Right renal cortex interstitium (tissue), 3 donors: ENCODE measurements around the gene SBK2. TPM values are rescaled to one million over a fixed set of nuclear protein-coding genes. Genes with fewer than 3 reads are reported as not detected.

Experiments used
- polyA plus RNA-seq, 3 donors: library from polyadenylated mRNA; unstranded; fragments of 120-200 nt; gene quantifications; one replicate each; pipeline ENCODE4 v1.2.1, GENCODE V29; 2013; ENCODE audit not compliant: insufficient read length in 3 of 3

The SBK2 gene
- polyA plus RNA-seq, 3 donors = 0.37 to 0.51 (median 0.50) TPM

Other genes starting within 250 kb of the SBK2 start
- 1 to 10 TPM in 2 of 3 donors, under 1 TPM in 1; 0.83 to 1.6 (median 1.1) TPM for gene TMEM150B, start 211.8 kb downstream of the SBK2 start, polyA plus RNA-seq
- gene KMT5C, start 197.3 kb downstream of the SBK2 start, polyA plus RNA-seq = 10 to 100 TPM; 12.1 to 13.9 (median 13.4) TPM
- under 1 TPM; 0.31 to 0.97 (median 0.54) TPM for gene COX6B2, start 182.4 kb downstream of the SBK2 start, polyA plus RNA-seq
- under 1 TPM in 1 of 3 donors, not detected in 2; 0.06 TPM for gene GARIN5B, start 173.9 kb downstream of the SBK2 start, polyA plus RNA-seq
- 1 to 10 TPM in 1 of 3 donors, under 1 TPM in 2; 0.69 to 1.0 (median 0.90) TPM for gene IL11, start 166.7 kb downstream of the SBK2 start, polyA plus RNA-seq
- gene TMEM190, start 160.3 kb downstream of the SBK2 start, polyA plus RNA-seq = under 1 TPM in 2 of 3 donors, not detected in 1; 0.23 to 0.36 TPM
- gene TMEM238, start 152.8 kb downstream of the SBK2 start, polyA plus RNA-seq = under 1 TPM; 0.15 to 0.42 (median 0.32) TPM
- 100 to 1,000 TPM; 731 to 916 (median 764) TPM for gene RPL28, start 151.2 kb downstream of the SBK2 start, polyA plus RNA-seq
- gene UBE2S, start 129.3 kb downstream of the SBK2 start, polyA plus RNA-seq = 10 to 100 TPM; 38.8 to 53.3 (median 46.7) TPM
- under 1 TPM; 0.11 to 0.19 (median 0.13) TPM for gene SHISA7, start 93.8 kb downstream of the SBK2 start, polyA plus RNA-seq
- 10 to 100 TPM; 28.7 to 38.3 (median 31.9) TPM for gene ISOC2, start 75.5 kb downstream of the SBK2 start, polyA plus RNA-seq
- gene C19orf85, start 72.4 kb downstream of the SBK2 start, polyA plus RNA-seq = not detected
- 1 to 10 TPM; 2.0 to 3.0 (median 3.0) TPM for gene ZNF628, start 60.5 kb downstream of the SBK2 start, polyA plus RNA-seq
- 10 to 100 TPM; 44.7 to 51.7 (median 45.9) TPM for gene NAT14, start 51.9 kb downstream of the SBK2 start, polyA plus RNA-seq
- gene SSC5D, start 48.7 kb downstream of the SBK2 start, polyA plus RNA-seq = 1 to 10 TPM; 1.1 to 1.6 (median 1.2) TPM
- gene SBK3, start 8.4 kb upstream of the SBK2 start, polyA plus RNA-seq = under 1 TPM in 2 of 3 donors, not detected in 1; 0.15 to 0.21 TPM
- 10 to 100 TPM; 11.8 to 13.2 (median 13.1) TPM for gene ZNF579, start 43.7 kb upstream of the SBK2 start, polyA plus RNA-seq
- gene FIZ1, start 62.4 kb upstream of the SBK2 start, polyA plus RNA-seq = 10 to 100 TPM; 16.6 to 18.9 (median 17.7) TPM
- gene ZNF524, start 63.2 kb upstream of the SBK2 start, polyA plus RNA-seq = 1 to 10 TPM; 6.0 to 8.1 (median 6.6) TPM
- gene ZNF865, start 68.5 kb upstream of the SBK2 start, polyA plus RNA-seq = 1 to 10 TPM; 5.1 to 7.0 (median 6.1) TPM
- gene ZNF784, start 87.4 kb upstream of the SBK2 start, polyA plus RNA-seq = 10 to 100 TPM in 2 of 3 donors, 1 to 10 TPM in 1; 9.1 to 10.8 (median 10.0) TPM
- gene ZNF580, start 103.9 kb upstream of the SBK2 start, polyA plus RNA-seq = 10 to 100 TPM; 33.3 to 39.6 (median 38.2) TPM
- gene ZNF581, start 106.5 kb upstream of the SBK2 start, polyA plus RNA-seq = 10 to 100 TPM; 22.1 to 24.5 (median 24.2) TPM
- gene CCDC106, start 111.1 kb upstream of the SBK2 start, polyA plus RNA-seq = 10 to 100 TPM; 19.1 to 20.8 (median 20.8) TPM
- 100 to 1,000 TPM; 156 to 170 (median 157) TPM for gene U2AF2, start 117.9 kb upstream of the SBK2 start, polyA plus RNA-seq
- gene EPN1, start 138.1 kb upstream of the SBK2 start, polyA plus RNA-seq = 100 to 1,000 TPM in 1 of 3 donors, 10 to 100 TPM in 2; 82.7 to 104 (median 85.8) TPM
- under 1 TPM in 1 of 3 donors, not detected in 2; 0.07 TPM for gene NLRP9, start 201.3 kb upstream of the SBK2 start, polyA plus RNA-seq
- not detected for gene RFPL4A, start 222.0 kb upstream of the SBK2 start, polyA plus RNA-seq
- gene RFPL4AL1, start 232.0 kb upstream of the SBK2 start, polyA plus RNA-seq = under 1 TPM in 1 of 3 donors, not detected in 2; 0.24 TPM